B cell (primary cell): ENCODE data around the gene RNF4. TPM values are rescaled to one million over a fixed set of nuclear protein-coding genes. Genes with fewer than 3 reads are reported as not detected.

ENCODE experiments used
- ATAC-seq: fragments of 200-7000 bp; cut with Tn5 transposase; one replicate; pipeline ENCODE4 v1.10.0; 2021; ENCODE audit warnings: low read depth, mild to moderate bottlenecking, moderate number of reproducible peaks, moderate library complexity
- CTCF ChIA-PET: fragments of 350-600 bp; sonication (Branson Sonifier 250); formaldehyde crosslinking; loops from one replicate; lab custom pipeline; 2021; ENCODE audit warnings: antibody characterized with exemption, inconsistent platforms; lab: Charles Lee
- POLR2A ChIA-PET: fragments of 350-600 bp; sonication (Branson Sonifier 250); formaldehyde crosslinking; loops from one replicate; lab custom pipeline; 2021; ENCODE audit warnings: antibody characterized with exemption; lab: Charles Lee
- DNase-seq: peaks from one replicate; pipeline ENCODE4 v3.0.0; 2013
- H2AFZ ChIP-seq: 2 replicates; pipeline ENCODE4 v1.6.1; 2012; ENCODE audit warnings: mild to moderate bottlenecking, low read depth, low read length; ENCODE audit not compliant: insufficient read depth, poor library complexity, severe bottlenecking
- H3K27ac ChIP-seq, 2 donors: 1 replicate in 1 of 2; 2 replicates in 1 of 2; pipeline ENCODE4 v1.5.1; 2012 to 2013; ENCODE audit warnings: low read length in 2 of 2, mild to moderate bottlenecking in 2 of 2, moderate library complexity in 1 of 2
- H3K27me3 ChIP-seq, 4 experiments: fragments of 200-600 bp in 1 of 4; sonication (generic) in 1 of 4; replicated peaks in 1 of 4; 1 replicate in 2 of 4; 2 replicates in 2 of 4; pipeline versions ENCODE4 v1.6.1 to v1.7.0; 2013 to 2016; ENCODE audit warnings: low read length in 3 of 4, mild to moderate bottlenecking in 2 of 4, mixed read lengths in 1 of 4, moderate library complexity in 1 of 4; ENCODE audit not compliant: insufficient read depth in 4 of 4, control insufficient read depth in 3 of 4; ENCODE audit errors: control extremely low read depth in 1 of 4
- H3K36me3 ChIP-seq, 2 experiments: replicated peaks in 1 of 2; 1 replicate in 1 of 2; 2 replicates in 1 of 2; pipeline versions ENCODE4 v1.6.1 to v1.7.1; 2013; ENCODE audit warnings: low read length in 1 of 2; ENCODE audit not compliant: insufficient read depth in 2 of 2, control insufficient read depth in 1 of 2; ENCODE audit errors: control extremely low read depth in 1 of 2, extremely low read depth in 1 of 2
- H3K4me1 ChIP-seq, 2 donors: fragments of 200-600 bp in 1 of 2; sonication (generic) in 1 of 2; 1 replicate in 1 of 2; 2 replicates in 1 of 2; pipeline versions ENCODE4 v1.5.1 to v1.6.1; 2013 to 2017; ENCODE audit warnings: low read length in 2 of 2; ENCODE audit not compliant: control insufficient read depth in 2 of 2, insufficient read depth in 2 of 2
- H3K4me2 ChIP-seq: replicated peaks from 2 replicates; pipeline ENCODE3; 2012; ENCODE audit warnings: mild to moderate bottlenecking, low read depth, low read length; ENCODE audit not compliant: poor library complexity, severe bottlenecking
- H3K4me3 ChIP-seq, 5 experiments: fragments of 200-600 bp in 1 of 5; sonication (generic) in 1 of 5; 1 replicate in 3 of 5; 2 replicates in 2 of 5; pipeline versions ENCODE4 v1.5.1 to v1.7.0; 2011 to 2016; ENCODE audit warnings: low read length in 4 of 5, mild to moderate bottlenecking in 4 of 5, low read depth in 2 of 5, control low read depth in 1 of 5, moderate library complexity in 1 of 5; ENCODE audit not compliant: insufficient read depth in 1 of 5; ENCODE audit errors: control extremely low read depth in 1 of 5, extremely low read depth in 1 of 5
- H3K79me2 ChIP-seq: fragments of 200-600 bp; sonication (generic); one replicate; pipeline ENCODE4 v1.6.0; 2016; ENCODE audit warnings: low read length; ENCODE audit not compliant: control insufficient read depth, insufficient read depth
- H3K9ac ChIP-seq: fragments of 200-600 bp; sonication (generic); 2 replicates; pipeline ENCODE4 v1.6.1; 2017; ENCODE audit warnings: mild to moderate bottlenecking, low read length, moderate library complexity
- H3K9me3 ChIP-seq, 3 donors: one replicate each; pipeline versions ENCODE4 v1.6.1 to v1.7.1; 2013; ENCODE audit warnings: low read length in 2 of 3; ENCODE audit not compliant: control insufficient read depth in 2 of 3, insufficient read depth in 1 of 3; ENCODE audit errors: control extremely low read depth in 1 of 3
- H4K20me1 ChIP-seq: 2 replicates; pipeline ENCODE4 v1.6.0; 2012; ENCODE audit warnings: mild to moderate bottlenecking, low read length; ENCODE audit not compliant: insufficient read depth, control insufficient read depth, poor library complexity, severe bottlenecking
- H3K27ac Mint-ChIP-seq: one replicate; pipeline ENCODE4 v1.8.0; 2021; ENCODE audit warnings: mixed read lengths
- H3K27me3 Mint-ChIP-seq: one replicate; pipeline ENCODE4 v1.8.0; 2021; ENCODE audit warnings: mixed read lengths
- H3K4me1 Mint-ChIP-seq: one replicate; pipeline ENCODE4 v1.8.0; 2021; ENCODE audit warnings: mixed read lengths
- H3K4me3 Mint-ChIP-seq: one replicate; pipeline ENCODE4 v1.8.0; 2021; ENCODE audit warnings: mixed read lengths
- H3K9me3 Mint-ChIP-seq: one replicate; pipeline ENCODE4 v1.8.0; 2022; ENCODE audit warnings: mixed read lengths; ENCODE audit not compliant: insufficient read depth
- EZH2 ChIP-seq: IDR thresholded peaks from 2 replicates; pipeline ENCODE4 v1.6.1; 2012; ENCODE audit warnings: borderline replicate concordance, low read depth, mild to moderate bottlenecking, moderate library complexity, low read length; ENCODE audit not compliant: insufficient read depth, poor library complexity, severe bottlenecking
- WGBS: methylation state at CpG from one replicate; pipeline ENCODE4 v1.1.5; 2013; ENCODE audit warnings: missing lambda C conversion rate; ENCODE audit not compliant: insufficient coverage; 5-methylcytosine and 5-hydroxymethylcytosine counted together
- intact Hi-C: fragments of 100-400 bp; cut with micrococcal nuclease; formaldehyde crosslinking; loops from one replicate; pipeline ENCODE4 v1.10.0; 2022
- polyA plus RNA-seq: library from polyadenylated mRNA; depleted of rRNA; stranded (reverse); fragments of >200 nt; gene quantifications from 2 replicates; pipeline ENCODE4 v1.2.3, GENCODE V29; 2012
- total RNA-seq, 2 donors: library from RNA; stranded (reverse); fragments of 120-200 nt in 1 of 2; gene quantifications; 1 replicate in 1 of 2; 2 replicates in 1 of 2; pipeline versions ENCODE4 v1.2.3 to v1.2.4, GENCODE V29; 2013 to 2022
- TF ChIP-seq, protein P1 (sequence below): fragments of 200-600 bp; IDR thresholded peaks from one replicate; pipeline ENCODE4 v1.8.0; 2022; ENCODE audit warnings: antibody characterized with exemption, mild to moderate bottlenecking

Gene RNF4
- total and polyA plus RNA-seq, 2 donors (not counting 1 experiment from before 2014, with no cell fraction given): 61.8 to 95.2 TPM

DNA sequence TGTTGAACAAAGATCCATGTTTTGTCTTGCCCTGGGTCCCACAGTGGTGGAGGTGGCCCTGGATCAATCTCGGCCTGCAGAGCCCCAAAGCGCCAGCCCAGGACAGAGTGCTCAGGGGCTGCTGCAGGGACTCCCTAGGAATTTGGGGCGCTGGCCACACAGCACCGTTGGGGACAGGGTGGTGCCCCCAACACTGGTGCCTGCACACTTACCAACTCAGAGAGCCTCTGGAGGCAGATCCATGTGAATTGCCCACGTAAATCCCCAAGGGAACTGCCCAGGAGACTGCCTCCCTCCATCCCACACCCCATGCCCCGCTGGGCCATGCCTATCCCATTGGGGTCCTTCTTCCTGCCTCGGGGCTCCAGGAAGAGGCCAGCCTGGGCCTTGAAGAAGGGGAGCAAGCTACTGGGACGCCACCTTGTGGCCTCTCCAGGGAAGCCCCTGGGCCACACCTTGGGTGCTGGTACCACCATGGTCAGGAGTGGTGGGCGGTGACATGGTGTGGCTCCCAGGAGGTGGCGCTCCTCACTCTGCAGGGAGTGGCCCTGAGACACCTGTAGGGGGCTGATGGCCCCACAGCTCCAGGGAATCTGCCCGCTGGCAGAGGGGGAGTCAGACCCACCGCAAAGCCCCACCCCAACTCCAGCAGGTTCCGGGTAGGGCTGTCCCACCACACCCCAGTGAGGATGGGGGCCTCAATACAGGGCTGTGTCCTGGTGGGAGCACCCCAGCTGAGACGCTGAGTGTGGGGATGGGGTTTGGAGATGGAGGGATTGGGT, 27.3 kb upstream of the RNF4 start:
- Mint-ChIP-seq H3K4me3 (no peak overlapping the region), H3K27ac (no peak overlapping the region)
- POLR2A ChIA-PET: interaction anchor here (0.6 to 0.7 kb wide), 2 partner anchors 68 to 199 kb away, joined by 5 to 10 read pairs; no protein-coding TSS in a partner anchor

More for the DNA sequence above, 27.3 kb upstream of the RNF4 start:
- H3K4me3 ChIP-seq: no peak overlapping the region
- peak; percentile 78 for DNase-seq
- no peaks in the 10 kb centered on the region for H3K36me3 ChIP-seq
- H3K9me3 ChIP-seq: peaks cover 0 to 3% (median 0%) of the 10 kb centered on the region in 3 donors
- intact Hi-C loops: loop anchor here (1.0 kb wide), 1 partner anchor 22 kb away; no protein-coding TSS in a partner anchor
- no peak for TF ChIP-seq EZH2
- TF ChIP-seq, protein P1, sequence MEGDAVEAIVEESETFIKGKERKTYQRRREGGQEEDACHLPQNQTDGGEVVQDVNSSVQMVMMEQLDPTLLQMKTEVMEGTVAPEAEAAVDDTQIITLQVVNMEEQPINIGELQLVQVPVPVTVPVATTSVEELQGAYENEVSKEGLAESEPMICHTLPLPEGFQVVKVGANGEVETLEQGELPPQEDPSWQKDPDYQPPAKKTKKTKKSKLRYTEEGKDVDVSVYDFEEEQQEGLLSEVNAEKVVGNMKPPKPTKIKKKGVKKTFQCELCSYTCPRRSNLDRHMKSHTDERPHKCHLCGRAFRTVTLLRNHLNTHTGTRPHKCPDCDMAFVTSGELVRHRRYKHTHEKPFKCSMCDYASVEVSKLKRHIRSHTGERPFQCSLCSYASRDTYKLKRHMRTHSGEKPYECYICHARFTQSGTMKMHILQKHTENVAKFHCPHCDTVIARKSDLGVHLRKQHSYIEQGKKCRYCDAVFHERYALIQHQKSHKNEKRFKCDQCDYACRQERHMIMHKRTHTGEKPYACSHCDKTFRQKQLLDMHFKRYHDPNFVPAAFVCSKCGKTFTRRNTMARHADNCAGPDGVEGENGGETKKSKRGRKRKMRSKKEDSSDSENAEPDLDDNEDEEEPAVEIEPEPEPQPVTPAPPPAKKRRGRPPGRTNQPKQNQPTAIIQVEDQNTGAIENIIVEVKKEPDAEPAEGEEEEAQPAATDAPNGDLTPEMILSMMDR: peak; percentile 87
- ATAC-seq: peak; percentile 98
- Mint-ChIP-seq H3K27me3 (no peaks in the 10 kb centered on the region), H3K9me3 (no peaks in the 10 kb centered on the region), H3K4me1 (peaks cover 5% of the 10 kb centered on the region)
- no peak overlapping the region for H3K4me2 ChIP-seq
- peaks cover 0 to 7% of the 10 kb centered on the region in 2 donors for H3K4me1 ChIP-seq
- CTCF ChIA-PET: interaction anchor here (0.6 to 4.2 kb wide), 15 partner anchors 14 to 542 kb away, joined by 3 to 36 read pairs (median 5); partner anchors contain the start of gene FAM193A
- no peaks in the 10 kb centered on the region for H3K27me3 ChIP-seq
- H3K79me2 ChIP-seq: no peaks in the 10 kb centered on the region
- H4K20me1 ChIP-seq: no peaks in the 10 kb centered on the region
- no peak overlapping the region for H3K27ac ChIP-seq
- no peak overlapping the region for H2AFZ ChIP-seq
- H3K9ac ChIP-seq: no peak overlapping the region
- 54% methylated on average over 11 of the region's 14 CpGs for WGBS
